A549 (cell line): ENCODE measurements around the gene SLC46A1.

ENCODE experiments used
- CHD2 ChIP-seq: fragments of 150-350 bp; IDR thresholded peaks from 2 replicates; pipeline ENCODE4 v1.6.1; 2014; ENCODE audit warnings: low read length; ENCODE audit not compliant: partially characterized antibody
- CHD4 ChIP-seq: fragments of 200-600 bp; sonication (generic); IDR thresholded peaks from 2 replicates; pipeline ENCODE4 v1.6.1; 2016; ENCODE audit warnings: antibody characterized with exemption, mild to moderate bottlenecking, borderline replicate concordance
- CTCF ChIP-seq: fragments of >200 bp; sonication (Bioruptor Twin); formaldehyde crosslinking; IDR thresholded peaks from 3 replicates; pipeline ENCODE4 v1.5.1; 2016
- JUNB ChIP-seq: fragments of >200 bp; sonication (Bioruptor Twin); formaldehyde crosslinking; IDR thresholded peaks from 2 replicates; pipeline ENCODE4 v1.6.1; 2016
- KDM1A ChIP-seq: fragments of 200-600 bp; sonication (generic); IDR thresholded peaks from 2 replicates; pipeline ENCODE4 v1.6.1; 2016; ENCODE audit warnings: low read depth, mild to moderate bottlenecking
- KDM5A ChIP-seq: fragments of 200-600 bp; sonication (generic); IDR thresholded peaks from 2 replicates; pipeline ENCODE4 v1.6.1; 2016; ENCODE audit warnings: antibody characterized with exemption, mild to moderate bottlenecking
- MAX ChIP-seq: IDR thresholded peaks from 2 replicates; pipeline ENCODE4 v1.6.1; 2012
- NFE2L2 ChIP-seq: fragments of 150-350 bp; conservative IDR thresholded peaks from 2 replicates; pipeline ENCODE4 v1.6.1; 2014; ENCODE audit warnings: low read length
- POLR2A ChIP-seq: IDR thresholded peaks from 2 replicates; pipeline ENCODE4 v1.6.1; 2012; ENCODE audit warnings: mild to moderate bottlenecking, low read length
- POLR2AphosphoS2 ChIP-seq: conservative IDR thresholded peaks from 2 replicates; pipeline ENCODE4 v1.6.1; 2012; ENCODE audit warnings: low read length, improper control_type of control experiment, inconsistent platforms
- RFX5 ChIP-seq: fragments of 450-650 bp; IDR thresholded peaks from 2 replicates; pipeline ENCODE4 v1.7.1; 2014; ENCODE audit warnings: antibody characterized with exemption, mild to moderate bottlenecking, moderate library complexity
- USF2 ChIP-seq: fragments of 450-650 bp; IDR thresholded peaks from 2 replicates; pipeline ENCODE4 v1.6.1; 2014; ENCODE audit warnings: antibody characterized with exemption

- TF ChIP-seq MAX (no peak), CTCF (no peak), POLR2A (no peak), JUNB (no peak), KDM5A (no peak), RFX5 (no peak), NFE2L2 (no peak), POLR2AphosphoS2 (0 out of 2 replicates have a peak, but pooled peaks have one; percentile 55), CHD4 (no peak), USF2 (no peak), CHD2 (no peak), KDM1A (no peak)
These were observed 10.0 kb downstream of the SLC46A1 start for GRCh38 chr17:28395968-28396367.
